Measurements from ENCODE around the gene STK38L. TPM values are rescaled to one million over a fixed set of nuclear protein-coding genes. Genes with fewer than 3 reads are reported as not detected.

The STK38L gene
- total and polyA plus RNA-seq, 2 of the 4 experiments (the other 2 are of a cell fraction) = 5.1 to 7.2 TPM

GRCh38 chr12:27210187-27210586 lies 33.9 kb upstream of the STK38L start:
- no peak overlapping the region for H2BK5ac ChIP-seq (ENCODE audit: low read depth, low read length, poor library complexity, severe bottlenecking)
- no peaks in the 10 kb centered on the region for H4K20me1 ChIP-seq (ENCODE audit: insufficient read depth, low read length)
- no peak overlapping the region for H2BK120ac ChIP-seq (ENCODE audit: low read depth, low read length)
- no peak overlapping the region for H4K8ac ChIP-seq (ENCODE audit: low read depth in 2 of 2, low read length in 2 of 2)
- ChIA-PET CTCF (no interaction called here), POLR2A (ENCODE audit: unreplicated experiment) (no interaction called here)
- no peak for DNase-seq
- intact Hi-C loops (cut with micrococcal nuclease) (no loop called here), dilution Hi-C loops (cut with HindIII; ENCODE audit: low sequenced_read_pairs, unreplicated experiment) (no loop called here), in situ Hi-C loops (cut with MboI; ENCODE audit: low sequenced_read_pairs) (no loop called here)
- no peak overlapping the region for H2AK9ac ChIP-seq (replicated peaks; ENCODE audit: low read depth, low read length, poor library complexity)
- no peak for ATAC-seq (ENCODE audit: low read depth)
- H3K9ac ChIP-seq (ENCODE audit: low read depth, low read length) = no peak overlapping the region
- no peak overlapping the region for H3K14ac ChIP-seq (replicated peaks; ENCODE audit: low read depth, low read length)
- no CpG with 5 or more reads among the region's 2 CpGs for WGBS, 2 experiments (ENCODE audit: extremely low coverage in 2 of 2, insufficient read length in 1 of 2)
- no peak overlapping the region for H3K4me2 ChIP-seq (ENCODE audit: low read depth, low read length)
- H3K56ac ChIP-seq (ENCODE audit: extremely low read depth, insufficient read depth, low read length) = no peak overlapping the region
- H2BK20ac ChIP-seq (ENCODE audit: low read depth, low read length) = no peak overlapping the region
- no peak overlapping the region for H2AFZ ChIP-seq (replicated peaks; ENCODE audit: low read length, poor library complexity)
- no peak overlapping the region for H3K4ac ChIP-seq (ENCODE audit: low read depth, low read length)
- H4K5ac ChIP-seq (ENCODE audit: low read depth, low read length) = no peak overlapping the region
- H3K36me3 ChIP-seq (ENCODE audit: control insufficient read depth, insufficient read depth, low read length) = no peaks in the 10 kb centered on the region
- no peak overlapping the region for H3K23ac ChIP-seq (ENCODE audit: low read depth, low read length)
- no peak overlapping the region for H3K4me3 ChIP-seq (ENCODE audit: insufficient read depth, low read depth, low read length)
- H3K27me3 ChIP-seq (ENCODE audit: control insufficient read depth, insufficient read depth, low read length) = no peaks in the 10 kb centered on the region
- TF ChIP-seq MXI1 (IDR thresholded peaks at IDR 0.05; ENCODE audit: borderline replicate concordance, low read depth, low read length) = no peak
- no peaks in the 10 kb centered on the region for H3K4me1 ChIP-seq (ENCODE audit: control insufficient read depth, insufficient read depth, low read length)
- no peak overlapping the region for H4K91ac ChIP-seq (ENCODE audit: insufficient read depth, low read depth, low read length)
- H3K79me1 ChIP-seq (ENCODE audit: low read depth in 1 of 2, low read length in 2 of 2) = no peaks in the 10 kb centered on the region
- no peaks in the 10 kb centered on the region for H3K9me1 ChIP-seq (ENCODE audit: insufficient read depth, low read length)
- BruUV-seq (replicated peaks) = no TSS peak
- no peaks in the 10 kb centered on the region for H3K9me3 ChIP-seq (ENCODE audit: control insufficient read depth, insufficient read depth, low read length)
- no peak overlapping the region for H2AK5ac ChIP-seq (ENCODE audit: low read depth, low read length)
- no peak overlapping the region for H2BK15ac ChIP-seq (ENCODE audit: low read depth, low read length)
- no peak overlapping the region for H3K18ac ChIP-seq (ENCODE audit: low read depth, low read length)
- H3K27ac ChIP-seq (ENCODE audit: insufficient read depth, low read length) = no peak overlapping the region

Data from IMR-90 (cell line).